Astrocyte of the spinal cord (primary cell): Measurements from ENCODE around the gene NRROS.
"Not testable (repeated sequence)": the region's sequence is repeated elsewhere in the genome, so short reads cannot be mapped to it uniquely, and the experiment has no call there.

Experiments used
- DNase-seq: peaks from one replicate; pipeline ENCODE4 v3.0.0; 2011; ENCODE audit warnings: low read depth, low spot score
- H3K4me3 ChIP-seq: 2 replicates; pipeline ENCODE4 v1.5.1; 2011; ENCODE audit warnings: low read depth, mild to moderate bottlenecking, low read length, moderate library complexity
- in situ Hi-C: cut with HindIII; loops from 2 replicates; pipeline ENCODE4 v1.10.0; 2017; ENCODE audit warnings: low sequenced_read_pairs
- TF ChIP-seq, protein P1 (sequence below): IDR thresholded peaks from 2 replicates; pipeline ENCODE4 v1.5.1; 2012; ENCODE audit warnings: low read depth, mild to moderate bottlenecking, low read length, inconsistent platforms

The NRROS gene

DNA sequence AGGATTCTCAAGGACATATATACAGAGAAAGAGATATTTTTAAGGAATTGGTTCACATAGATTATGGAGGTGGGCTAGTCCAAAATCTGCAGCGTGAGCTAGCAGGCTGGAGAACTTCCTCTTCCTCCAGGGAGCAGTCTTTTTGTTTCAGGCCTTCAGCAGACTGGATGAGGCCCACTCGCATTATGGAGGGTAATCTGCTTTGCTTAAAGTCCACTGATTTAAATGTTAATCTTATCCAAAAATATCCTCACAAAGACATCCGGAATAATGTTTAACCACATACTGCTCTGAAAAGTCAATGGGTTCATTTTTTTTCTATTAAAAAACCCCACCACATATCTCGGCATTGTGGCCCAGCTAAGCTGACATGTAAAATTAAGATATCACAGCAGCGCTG lies 22.2 kb upstream of the NRROS start:
- no peak overlapping the region for H3K4me3 ChIP-seq
- in situ Hi-C loops: no loop called here
- DNase-seq: no peak
- TF ChIP-seq, protein P1, sequence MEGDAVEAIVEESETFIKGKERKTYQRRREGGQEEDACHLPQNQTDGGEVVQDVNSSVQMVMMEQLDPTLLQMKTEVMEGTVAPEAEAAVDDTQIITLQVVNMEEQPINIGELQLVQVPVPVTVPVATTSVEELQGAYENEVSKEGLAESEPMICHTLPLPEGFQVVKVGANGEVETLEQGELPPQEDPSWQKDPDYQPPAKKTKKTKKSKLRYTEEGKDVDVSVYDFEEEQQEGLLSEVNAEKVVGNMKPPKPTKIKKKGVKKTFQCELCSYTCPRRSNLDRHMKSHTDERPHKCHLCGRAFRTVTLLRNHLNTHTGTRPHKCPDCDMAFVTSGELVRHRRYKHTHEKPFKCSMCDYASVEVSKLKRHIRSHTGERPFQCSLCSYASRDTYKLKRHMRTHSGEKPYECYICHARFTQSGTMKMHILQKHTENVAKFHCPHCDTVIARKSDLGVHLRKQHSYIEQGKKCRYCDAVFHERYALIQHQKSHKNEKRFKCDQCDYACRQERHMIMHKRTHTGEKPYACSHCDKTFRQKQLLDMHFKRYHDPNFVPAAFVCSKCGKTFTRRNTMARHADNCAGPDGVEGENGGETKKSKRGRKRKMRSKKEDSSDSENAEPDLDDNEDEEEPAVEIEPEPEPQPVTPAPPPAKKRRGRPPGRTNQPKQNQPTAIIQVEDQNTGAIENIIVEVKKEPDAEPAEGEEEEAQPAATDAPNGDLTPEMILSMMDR: no peak

DNA sequence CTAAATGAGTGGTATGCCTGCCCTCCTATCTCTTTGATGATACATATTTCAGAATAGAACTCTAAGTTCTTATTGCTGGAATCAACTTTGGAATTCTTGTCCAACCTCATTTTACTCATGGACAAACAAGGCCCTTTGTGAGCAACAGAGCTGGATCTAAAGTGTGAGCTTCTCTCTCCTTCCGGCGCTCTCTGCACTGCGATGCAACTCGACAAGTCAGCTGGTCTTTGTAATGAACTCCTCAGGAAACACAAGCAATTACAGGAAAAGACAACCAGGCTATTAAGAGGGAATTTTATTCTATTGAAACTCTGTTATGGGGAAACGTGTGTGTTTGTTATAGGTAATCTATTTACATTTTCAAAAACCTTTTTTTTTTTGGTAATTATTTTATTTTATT lies 20.3 kb upstream of the NRROS start:
- TF ChIP-seq, protein P1: no peak
- in situ Hi-C loops: no loop called here

DNA sequence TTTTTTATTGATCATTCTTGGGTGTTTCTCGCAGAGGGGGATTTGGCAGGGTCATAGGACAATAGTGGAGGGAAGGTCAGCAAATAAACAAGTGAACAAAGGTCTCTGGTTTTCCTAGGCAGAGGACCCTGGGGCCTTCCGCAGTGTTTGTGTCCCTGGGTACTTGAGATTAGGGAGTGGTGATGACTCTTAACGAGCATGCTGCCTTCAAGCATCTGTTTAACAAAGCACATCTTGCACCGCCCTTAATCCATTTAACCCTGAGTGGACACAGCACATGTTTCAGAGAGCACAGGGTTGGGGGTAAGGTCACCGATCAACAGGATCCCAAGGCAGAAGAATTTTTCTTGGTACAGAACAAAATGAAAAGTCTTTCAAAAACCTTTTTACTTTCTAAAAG lies 19.9 kb upstream of the NRROS start:
- DNase-seq, in situ Hi-C loops, H3K4me3 ChIP-seq: not testable (repeated sequence)

More for the DNA sequence above, 20.3 kb upstream of the NRROS start:
- DNase-seq: no peak
- H3K4me3 ChIP-seq: no peak overlapping the region

DNA sequence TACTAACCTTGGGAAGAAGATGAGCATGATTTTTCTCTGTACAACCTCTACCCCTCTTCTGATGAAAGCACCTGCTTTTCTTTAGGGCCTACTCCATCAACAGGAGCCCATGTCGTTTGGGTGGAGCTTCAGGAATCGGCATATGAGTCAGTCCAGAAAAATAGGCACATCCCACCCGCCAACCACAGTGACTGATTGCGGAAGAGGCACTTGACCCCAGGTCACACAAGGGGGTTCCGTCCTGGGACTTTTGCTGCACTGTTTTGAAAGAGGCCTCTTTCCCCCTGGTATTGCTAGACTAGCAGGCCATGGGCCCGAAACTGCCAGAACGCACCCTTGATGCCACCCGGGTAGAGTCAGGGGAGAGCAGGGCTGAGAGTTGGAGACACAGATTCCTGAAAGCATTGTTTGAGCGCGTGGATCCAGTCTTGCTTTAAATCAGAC lies 19.3 kb upstream of the NRROS start:
- no peak overlapping the region for H3K4me3 ChIP-seq
- TF ChIP-seq, protein P1: no peak
- DNase-seq: no peak
- in situ Hi-C loops: no loop called here

DNA sequence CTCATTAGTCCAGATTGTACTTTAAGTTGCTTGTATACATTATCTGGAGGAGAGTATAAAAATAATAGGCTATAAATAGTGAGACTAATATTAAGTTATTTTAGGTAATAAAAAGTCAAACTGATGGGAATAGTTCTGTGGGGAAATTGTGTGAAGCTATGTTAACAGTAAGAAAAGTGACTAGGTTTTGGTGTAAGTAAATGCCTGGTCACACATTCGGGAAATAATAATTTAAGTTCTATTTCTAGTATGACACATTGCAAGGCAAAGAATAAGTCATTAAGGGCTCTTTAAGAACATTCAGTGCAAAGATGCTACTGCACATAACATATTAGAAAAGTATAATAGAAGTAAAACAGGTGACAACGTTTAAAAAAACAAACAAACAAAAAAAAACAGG lies 18.8 kb upstream of the NRROS start:
- H3K4me3 ChIP-seq: no peak overlapping the region
- DNase-seq: no peak
- TF ChIP-seq, protein P1: no peak
- in situ Hi-C loops: no loop called here

DNA sequence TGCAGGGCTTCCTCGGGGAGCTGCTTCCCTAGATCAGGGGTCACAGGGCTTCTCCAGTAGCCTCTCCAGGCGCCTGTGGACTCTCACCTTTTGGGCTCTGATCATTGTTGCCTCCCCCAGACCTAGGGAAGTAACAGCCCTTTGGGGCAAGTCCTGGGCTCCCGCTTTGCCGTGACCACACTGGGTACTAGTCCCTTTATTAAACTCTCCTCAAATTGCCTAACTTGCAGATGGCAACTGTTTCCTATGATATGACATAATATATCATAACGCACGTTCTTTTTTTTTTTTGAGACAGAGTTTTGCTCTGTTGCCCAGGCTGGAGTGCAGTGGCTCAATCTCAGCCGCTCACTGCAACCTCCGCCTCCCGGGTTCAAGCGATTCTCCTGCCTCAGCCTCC lies 17.9 kb upstream of the NRROS start:
- no peak overlapping the region for H3K4me3 ChIP-seq
- TF ChIP-seq, protein P1: no peak
- DNase-seq: no peak
- in situ Hi-C loops: no loop called here

DNA sequence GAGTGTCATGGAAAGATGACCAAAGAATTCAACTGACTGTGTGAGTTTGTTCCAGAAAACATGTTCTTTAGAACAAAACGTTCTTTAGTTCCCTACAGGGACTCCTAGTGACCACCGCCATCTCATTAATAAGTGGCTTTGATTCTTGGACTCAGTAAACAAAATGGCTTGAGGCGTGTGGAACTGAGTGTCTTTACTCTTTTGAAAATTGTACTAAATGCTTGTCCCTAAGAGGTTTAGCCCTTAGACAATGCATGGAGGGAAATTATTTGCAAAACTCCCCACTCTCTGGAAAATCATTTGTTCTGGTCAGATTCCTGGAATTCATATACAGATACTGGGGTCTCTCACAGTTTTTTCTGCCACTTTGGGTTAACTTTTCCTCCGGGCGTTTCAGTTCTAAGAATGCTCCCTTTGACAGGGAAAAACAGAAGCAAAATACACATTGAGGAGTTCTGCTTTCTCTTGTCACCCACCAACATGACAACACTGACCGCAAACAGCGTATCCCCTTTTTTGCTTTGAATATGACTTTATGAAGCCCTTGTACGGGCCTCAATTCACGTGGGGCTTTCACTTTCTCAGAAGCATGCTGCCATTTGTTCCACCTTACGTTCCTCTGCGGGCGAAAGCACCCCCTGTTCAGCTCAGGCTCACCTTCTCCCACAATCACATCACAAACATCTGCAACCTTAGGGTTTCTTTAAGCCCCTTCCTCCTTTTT lies 15.3 kb upstream of the NRROS start:
- TF ChIP-seq, protein P1: no peak
- no peak for DNase-seq
- H3K4me3 ChIP-seq: no peak overlapping the region
- in situ Hi-C loops: no loop called here
